ENCODE results near the gene PLAGL2. TPM values are rescaled to one million over a fixed set of nuclear protein-coding genes. Genes with fewer than 3 reads are reported as not detected.

PLAGL2 gene
- total RNA-seq, 1 donor from 2014 or later: 30.3 TPM

- intact Hi-C loops (cut with micrococcal nuclease): no loop called here
Observed at GRCh38 chr20:32152421-32153155, 55.0 kb downstream of the PLAGL2 start.

GRCh38 chr20:32150291-32150848, 57.2 kb downstream of the PLAGL2 start:
- intact Hi-C loops (cut with micrococcal nuclease): no loop called here

GRCh38 chr20:32149566-32150170, 57.9 kb downstream of the PLAGL2 start:
- intact Hi-C loops (cut with micrococcal nuclease): no loop called here

GRCh38 chr20:32144898-32145662, 62.5 kb downstream of the PLAGL2 start:
- intact Hi-C loops (cut with micrococcal nuclease): no loop called here

GRCh38 chr20:32142991-32143390, 64.6 kb downstream of the PLAGL2 start:
- intact Hi-C loops (cut with micrococcal nuclease): no loop called here

Other genes starting within 250 kb of the PLAGL2 start
- gene XKR7, start 239.6 kb downstream of the PLAGL2 start, total RNA-seq: 0.05 TPM in 2 replicates
- not detected in 2 replicates for gene CCM2L, start 197.3 kb downstream of the PLAGL2 start, total RNA-seq
- gene HCK, start 155.5 kb downstream of the PLAGL2 start, total RNA-seq: not detected in 2 replicates
- gene TM9SF4, start 98.0 kb downstream of the PLAGL2 start, total RNA-seq: 37.0 and 37.4 TPM in 2 replicates
- 28.8 and 30.0 TPM in 2 replicates for gene POFUT1, start 137 bp upstream of the PLAGL2 start, total RNA-seq
- gene KIF3B, start 69.9 kb upstream of the PLAGL2 start, total RNA-seq: 16.8 and 16.9 TPM in 2 replicates
- 92.7 and 98.7 TPM in 2 replicates for gene ASXL1, start 150.6 kb upstream of the PLAGL2 start, total RNA-seq